HFFc6 (cell line): ENCODE data around the gene PLCZ1. TPM values are rescaled to one million over a fixed set of nuclear protein-coding genes. Genes with fewer than 3 reads are reported as not detected.
A peak's percentile ranks its signal among the peaks of the same experiment; 100 is the strongest.
"Not testable (repeated sequence)": the region's sequence is repeated elsewhere in the genome, so short reads cannot be mapped to it uniquely, and the experiment has no call there.

Source experiments
- DNase-seq: peaks from one replicate; pipeline ENCODE4 v3.0.0-alpha.2; 2018
- H3K27ac Mint-ChIP-seq: 2 replicates; pipeline ENCODE4 v1.8.0; 2020; ENCODE audit warnings: mild to moderate bottlenecking, mixed read lengths
- H3K27me3 Mint-ChIP-seq: 2 replicates; pipeline ENCODE4 v1.8.0; 2021; ENCODE audit warnings: mild to moderate bottlenecking, moderate library complexity, mixed read lengths; ENCODE audit not compliant: insufficient read depth
- H3K36me3 Mint-ChIP-seq: 2 replicates; pipeline ENCODE4 v1.8.0; 2021; ENCODE audit warnings: low read depth, mixed read lengths
- H3K4me1 Mint-ChIP-seq: 2 replicates; pipeline ENCODE4 v1.8.0; 2020; ENCODE audit warnings: low read depth, mixed read lengths
- H3K4me3 Mint-ChIP-seq: 2 replicates; pipeline ENCODE4 v1.8.0; 2020; ENCODE audit warnings: mild to moderate bottlenecking, moderate library complexity, mixed read lengths
- H3K9me3 Mint-ChIP-seq: 2 replicates; pipeline ENCODE4 v1.8.0; 2020; ENCODE audit warnings: mild to moderate bottlenecking, mixed read lengths
- CTCF ChIP-seq: fragments of 200-600 bp; sonication (generic); IDR thresholded peaks from 2 replicates; pipeline ENCODE4 v1.5.0; 2021; ENCODE audit warnings: antibody characterized with exemption, mild to moderate bottlenecking
- long read RNA-seq: library from polyadenylated mRNA; unstranded; transcript quantifications from one replicate; pipeline ENCODE4 v2.0.0, GENCODE V29; 2019
- total RNA-seq, 6 experiments: library from RNA; stranded (reverse); fragmentation: NEBNext Ultra II Directional; extraction: Animal tissue kit (Norgen Biotek cat#: 25700); gene quantifications; 2 replicates in 1 of 6; 3 replicates in 5 of 6; pipeline ENCODE4 v1.2.3, GENCODE V29; 2021

PLCZ1 gene
- not detected for total RNA-seq
- long read RNA-seq, result 0 reads

GRCh38 chr12:18737819-18738218, at the start of gene PLCZ1, which contains the start of gene CAPZA3:
TSS of gene PLCZ1 (minus strand) at chr12:18738012. CDS start at chr12:18737371, 641 bp downstream.
TSS of gene CAPZA3 (plus strand) at chr12:18738119. CDS start at chr12:18738269, 150 bp downstream.
- TF ChIP-seq CTCF, result no peak
- H3K4me1 Mint-ChIP-seq, result no peaks in the 10 kb centered on the region
- no peak for DNase-seq
- no peak within 1 kb of the TSS for H3K4me3 Mint-ChIP-seq
- peaks cover 16% of the 10 kb centered on the region for H3K36me3 Mint-ChIP-seq
- H3K27me3 Mint-ChIP-seq, result no peaks in the 10 kb centered on the region
- peaks cover 20% of the 10 kb centered on the region for H3K9me3 Mint-ChIP-seq
- no peak within 1 kb of the TSS for H3K27ac Mint-ChIP-seq

- H3K4me3 Mint-ChIP-seq, H3K27me3 Mint-ChIP-seq, H3K36me3 Mint-ChIP-seq, DNase-seq, H3K9me3 Mint-ChIP-seq, H3K27ac Mint-ChIP-seq, H3K4me1 Mint-ChIP-seq: not testable (repeated sequence)
Measured at GRCh38 chr12:18785465-18785864, 47.7 kb upstream of the PLCZ1 start.

GRCh38 chr12:18782827-18783226, 45.0 kb upstream of the PLCZ1 start:
- TF ChIP-seq CTCF, result no peak
- peaks cover 3% of the 10 kb centered on the region for H3K27me3 Mint-ChIP-seq
- H3K36me3 Mint-ChIP-seq, result peaks cover 7% of the 10 kb centered on the region
- no peak overlapping the region for H3K4me3 Mint-ChIP-seq
- no peak overlapping the region for H3K27ac Mint-ChIP-seq
- peaks cover 14% of the 10 kb centered on the region for H3K9me3 Mint-ChIP-seq
- DNase-seq, result no peak
- no peaks in the 10 kb centered on the region for H3K4me1 Mint-ChIP-seq

- DNase-seq, H3K4me1 Mint-ChIP-seq, H3K4me3 Mint-ChIP-seq, H3K27ac Mint-ChIP-seq, H3K27me3 Mint-ChIP-seq: not testable (repeated sequence)
- Mint-ChIP-seq H3K36me3 (peaks cover 19% of the 10 kb centered on the region), H3K9me3 (peaks cover 22% of the 10 kb centered on the region)
Measured at GRCh38 chr12:18766479-18766878, 28.7 kb upstream of the PLCZ1 start.

- Mint-ChIP-seq H3K4me1 (peaks cover 44% of the 10 kb centered on the region), H3K4me3 (no peak overlapping the region), H3K27ac (no peak overlapping the region), H3K27me3 (no peaks in the 10 kb centered on the region), H3K9me3 (no peaks in the 10 kb centered on the region), H3K36me3 (no peaks in the 10 kb centered on the region)
- no peak for DNase-seq
- TF ChIP-seq CTCF, result no peak
Measured at GRCh38 chr12:18755341-18755740, 17.5 kb upstream of the PLCZ1 start.

- H3K4me1 Mint-ChIP-seq, result peaks cover 55% of the 10 kb centered on the region
- no peak for DNase-seq
- 0 out of 2 replicates have a peak overlapping the region, but pooled peaks have one; percentile 9 for H3K27ac Mint-ChIP-seq
- H3K9me3 Mint-ChIP-seq, result no peaks in the 10 kb centered on the region
- H3K4me3 Mint-ChIP-seq, result no peak overlapping the region
- no peak for TF ChIP-seq CTCF
- H3K36me3 Mint-ChIP-seq, result no peaks in the 10 kb centered on the region
- no peaks in the 10 kb centered on the region for H3K27me3 Mint-ChIP-seq
Measured at GRCh38 chr12:18754124-18754707, 16.4 kb upstream of the PLCZ1 start.
